Esophagus (tissue), 2 donors: ENCODE measurements around the gene AVPR1B. TPM values are rescaled to one million over a fixed set of nuclear protein-coding genes. Genes with fewer than 3 reads are reported as not detected.

Experiments used
- H3K27ac ChIP-seq, 2 donors: one replicate each; pipeline ENCODE4 v1.5.1; 2013; ENCODE audit warnings: low read depth in 2 of 2, mild to moderate bottlenecking in 2 of 2, inconsistent platforms in 1 of 2, low read length in 1 of 2, moderate library complexity in 1 of 2
- H3K27me3 ChIP-seq, 2 donors: one replicate each; pipeline ENCODE4 v1.6.1; 2013; ENCODE audit warnings: low read length in 2 of 2, control low read depth in 1 of 2, mild to moderate bottlenecking in 1 of 2; ENCODE audit not compliant: insufficient read depth in 2 of 2, control insufficient read depth in 1 of 2
- H3K36me3 ChIP-seq, 2 donors: one replicate each; pipeline ENCODE4 v1.6.1; 2013; ENCODE audit warnings: low read length in 1 of 2; ENCODE audit not compliant: control insufficient read depth in 2 of 2, insufficient read depth in 2 of 2
- H3K4me1 ChIP-seq, 2 donors: one replicate each; pipeline ENCODE4 v1.6.1; 2013; ENCODE audit warnings: low read length in 1 of 2; ENCODE audit not compliant: control insufficient read depth in 2 of 2, insufficient read depth in 2 of 2
- H3K4me3 ChIP-seq, 2 donors: one replicate each; pipeline ENCODE4 v1.5.1; 2013; ENCODE audit warnings: low read length in 2 of 2, mild to moderate bottlenecking in 2 of 2, low read depth in 1 of 2, moderate library complexity in 1 of 2
- H3K9me3 ChIP-seq, 2 donors: one replicate each; pipeline ENCODE4 v1.6.1; 2013; ENCODE audit warnings: mild to moderate bottlenecking in 2 of 2, low read depth in 1 of 2, low read length in 1 of 2, moderate library complexity in 1 of 2; ENCODE audit not compliant: control insufficient read depth in 2 of 2, insufficient read depth in 1 of 2
- WGBS, 2 donors: extraction: QIAGEN DNeasy Blood & Tissue Kit; methylation state at CpG; one replicate each; pipeline ENCODE4 v1.1.7; 2013; 5-methylcytosine and 5-hydroxymethylcytosine counted together
- polyA plus RNA-seq, 2 donors: library from polyadenylated mRNA; stranded (reverse); fragments of 200-250 nt; gene quantifications; one replicate each; pipeline ENCODE4 v1.2.3, GENCODE V29; 2013
- donor health status: healthy with polysubstance abuse.
- donor health status: Bipolar disorder and iron deficiency.

AVPR1B gene
- polyA plus RNA-seq, 2 donors = not detected

DNA sequence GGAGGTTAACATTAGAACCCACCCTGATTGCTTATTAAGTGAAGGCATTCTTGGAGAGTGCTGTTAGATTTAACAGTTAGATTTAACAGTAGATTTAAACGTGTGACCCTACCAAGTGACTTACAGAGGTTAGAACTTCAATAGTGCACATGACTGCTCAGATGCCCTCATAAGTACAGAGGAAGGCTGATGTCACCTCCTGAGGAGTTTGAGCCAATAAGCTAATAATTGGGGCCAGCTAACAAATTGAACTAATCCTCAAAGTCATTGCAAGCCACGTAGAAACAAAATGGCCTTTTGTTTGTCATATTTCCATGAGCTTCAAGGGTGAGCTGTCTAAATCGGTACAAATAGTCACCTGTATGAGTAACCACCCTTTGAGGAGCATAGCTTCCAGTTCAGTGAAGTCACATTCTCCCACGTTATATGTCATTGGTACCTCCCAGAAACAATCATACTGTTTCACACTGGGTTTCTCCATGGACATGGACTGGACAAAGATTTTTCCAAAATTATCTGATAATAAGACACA is 11.7 kb downstream of the AVPR1B start:
- no peaks in the 10 kb centered on the region for H3K36me3 ChIP-seq
- H3K4me1 ChIP-seq = peaks cover 0 to 3% of the 10 kb centered on the region in 2 donors
- H3K27me3 ChIP-seq = no peaks in the 10 kb centered on the region
- no peak overlapping the region for H3K27ac ChIP-seq
- WGBS, 2 donors = 57 to 64% methylated on average over 4 of the region's 4 CpGs
- H3K4me3 ChIP-seq = no peak overlapping the region
- H3K9me3 ChIP-seq = no peaks in the 10 kb centered on the region

DNA sequence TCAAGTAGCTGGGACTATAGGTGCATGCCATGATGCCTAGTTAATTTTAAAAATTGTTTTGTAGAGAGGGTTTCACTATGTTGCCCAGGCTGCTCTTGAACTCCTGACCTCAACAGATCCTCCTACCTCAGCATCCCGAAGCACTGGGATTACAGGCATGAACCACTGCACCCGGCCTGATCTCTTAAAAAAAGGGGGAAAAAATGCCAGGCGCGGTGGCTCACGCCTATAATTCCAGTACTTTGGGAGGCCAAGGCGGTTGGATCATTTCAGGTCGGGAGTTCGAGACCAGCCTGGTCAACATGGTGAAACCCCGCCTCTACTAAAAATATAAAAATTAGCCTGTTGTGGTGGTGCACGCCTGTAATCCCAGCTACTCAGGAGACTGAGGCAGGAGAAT is 13.2 kb downstream of the AVPR1B start:
- H3K36me3 ChIP-seq = no peaks in the 10 kb centered on the region
- H3K9me3 ChIP-seq = no peaks in the 10 kb centered on the region
- H3K27me3 ChIP-seq = no peaks in the 10 kb centered on the region
- 93% methylated on average over 10 of the region's 10 CpGs for WGBS, 2 donors
- peaks cover 0 to 3% of the 10 kb centered on the region in 2 donors for H3K4me1 ChIP-seq
- H3K4me3 ChIP-seq = no peak overlapping the region
- no peak overlapping the region for H3K27ac ChIP-seq

DNA sequence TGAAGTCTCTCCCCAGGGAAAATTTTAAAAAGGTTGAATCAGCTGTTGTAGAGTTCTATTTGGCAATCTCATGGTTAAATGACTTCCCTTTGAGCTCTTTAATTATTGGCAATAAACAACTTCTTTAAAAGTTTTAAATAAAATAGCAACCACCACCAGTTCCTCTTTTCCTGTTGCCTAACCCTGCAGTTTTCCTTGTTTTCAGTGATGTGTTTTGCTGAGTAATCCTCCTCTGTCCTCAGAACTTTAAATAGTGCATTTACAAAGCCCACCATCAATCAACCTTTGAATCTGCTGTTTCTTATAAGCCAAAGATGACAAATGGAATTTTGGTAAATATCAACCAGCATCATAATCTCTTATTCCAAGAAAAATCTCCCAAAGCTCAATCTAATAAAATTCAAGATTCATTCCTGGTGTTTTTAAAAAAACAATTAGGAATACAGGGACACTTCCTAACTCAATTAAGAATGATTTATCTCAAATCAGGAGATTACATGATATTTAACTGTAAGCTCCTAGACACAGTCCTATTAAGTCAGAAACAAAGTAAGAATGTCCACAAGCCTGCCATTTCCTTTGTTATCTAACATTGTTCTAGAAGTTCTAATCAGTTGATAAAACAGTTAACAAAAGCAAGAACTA is 14.8 kb downstream of the AVPR1B start:
- Histone ChIP-seq H3K27ac (no peak overlapping the region), H3K36me3 (no peaks in the 10 kb centered on the region), H3K9me3 (no peaks in the 10 kb centered on the region), H3K27me3 (no peaks in the 10 kb centered on the region), H3K4me3 (no peak overlapping the region), H3K4me1 (peaks cover 0 to 3% of the 10 kb centered on the region in 2 donors)

GRCh38 chr1:206101351-206102045 is 15.7 kb downstream of the AVPR1B start:
- Histone ChIP-seq H3K4me3 (no peak overlapping the region), H3K27me3 (no peaks in the 10 kb centered on the region), H3K27ac (no peak overlapping the region), H3K4me1 (peaks cover 0 to 3% of the 10 kb centered on the region in 2 donors), H3K36me3 (no peaks in the 10 kb centered on the region), H3K9me3 (no peaks in the 10 kb centered on the region)
- 76 to 84% methylated on average over 6 of the region's 6 CpGs for WGBS, 2 donors

DNA sequence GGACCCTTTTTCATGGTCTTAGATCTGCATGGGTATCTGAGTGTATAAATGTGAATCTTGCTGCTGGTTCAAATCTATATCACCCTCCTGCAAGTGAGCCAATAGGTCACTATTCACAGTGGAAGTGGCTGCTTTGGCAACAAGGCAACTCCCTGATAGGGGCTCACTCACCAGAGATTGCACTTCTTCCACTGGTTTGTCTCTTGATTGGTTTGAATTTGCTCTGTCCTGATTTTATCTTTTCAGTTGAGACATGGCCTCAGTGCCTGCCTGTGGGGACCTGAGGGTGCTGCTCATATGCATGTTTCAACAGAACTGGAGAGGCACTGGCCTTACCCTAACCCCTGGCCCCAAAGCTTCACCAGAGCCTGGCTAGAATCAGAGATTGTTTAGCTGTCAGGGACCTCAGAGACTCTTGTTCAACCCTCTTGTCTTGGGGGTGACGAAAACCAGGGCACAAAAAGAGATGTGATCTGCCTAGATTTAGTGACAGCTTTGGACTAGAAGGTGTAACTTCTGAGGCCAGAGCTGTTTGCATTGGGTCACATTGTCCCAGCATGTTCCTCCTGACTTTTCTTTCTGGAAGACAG is 16.9 kb downstream of the AVPR1B start:
- Histone ChIP-seq H3K27ac (no peak overlapping the region), H3K9me3 (no peaks in the 10 kb centered on the region), H3K4me1 (no peaks in the 10 kb centered on the region), H3K36me3 (no peaks in the 10 kb centered on the region), H3K4me3 (no peak overlapping the region), H3K27me3 (no peaks in the 10 kb centered on the region)
- WGBS, 2 donors = 76 to 86% methylated on average over 1 of the region's 1 CpG

- WGBS, 2 donors = 84 to 85% methylated on average over 9 of the region's 9 CpGs
- Histone ChIP-seq H3K4me3 (no peak overlapping the region), H3K4me1 (no peaks in the 10 kb centered on the region), H3K27ac (no peak overlapping the region), H3K9me3 (no peaks in the 10 kb centered on the region), H3K36me3 (no peaks in the 10 kb centered on the region), H3K27me3 (no peaks in the 10 kb centered on the region)
These were observed 18.8 kb downstream of the AVPR1B start for GRCh38 chr1:206098242-206098919.

DNA sequence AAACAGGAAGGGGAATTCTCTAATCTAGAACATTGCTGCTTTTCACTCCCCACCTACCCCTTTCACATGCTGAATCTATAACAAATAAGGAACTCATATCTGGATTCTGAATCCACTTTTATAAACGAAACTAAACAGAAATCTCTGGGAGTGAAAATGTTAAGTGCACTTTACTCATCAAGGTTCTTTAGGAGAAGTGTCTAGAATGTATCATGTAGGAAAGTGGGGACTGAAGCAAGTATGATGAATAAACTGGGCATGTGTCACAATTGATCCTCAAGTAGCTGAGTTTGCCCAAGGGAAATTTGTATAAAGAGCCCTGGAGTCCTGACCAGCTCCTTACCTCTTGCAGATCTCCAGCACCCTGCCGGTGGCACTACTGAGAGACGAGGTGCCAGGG is 19.8 kb downstream of the AVPR1B start:
- no peaks in the 10 kb centered on the region for H3K27me3 ChIP-seq
- no peak overlapping the region for H3K27ac ChIP-seq
- H3K36me3 ChIP-seq = no peaks in the 10 kb centered on the region
- H3K4me1 ChIP-seq = no peaks in the 10 kb centered on the region
- H3K4me3 ChIP-seq = no peak overlapping the region
- H3K9me3 ChIP-seq = no peaks in the 10 kb centered on the region
- WGBS, 2 donors = 66 to 75% methylated on average over 3 of the region's 3 CpGs

DNA sequence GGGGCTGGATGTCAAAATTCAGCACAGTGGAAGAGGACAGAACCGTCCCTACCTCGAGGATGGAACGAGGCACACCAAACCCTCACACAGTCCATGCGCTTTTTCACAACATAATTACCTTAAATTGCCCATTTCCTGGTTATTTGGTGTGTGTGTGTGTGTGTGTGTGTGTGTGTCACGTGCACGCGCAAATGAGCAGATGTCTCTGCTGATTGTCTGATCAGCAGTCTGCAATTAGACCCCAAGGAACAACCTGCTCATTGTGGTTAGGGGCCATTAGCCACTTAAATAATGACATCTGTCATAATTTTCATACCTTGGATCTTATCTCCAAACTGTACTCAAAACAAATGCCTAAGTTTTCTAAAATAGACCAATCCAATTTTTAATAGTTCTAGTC is 23.2 kb downstream of the AVPR1B start:
- Histone ChIP-seq H3K4me3 (no peak overlapping the region), H3K27ac (no peak overlapping the region), H3K27me3 (no peaks in the 10 kb centered on the region), H3K36me3 (no peaks in the 10 kb centered on the region), H3K9me3 (no peaks in the 10 kb centered on the region), H3K4me1 (no peaks in the 10 kb centered on the region)
- 66 to 77% methylated on average over 7 of the region's 7 CpGs for WGBS, 2 donors

DNA sequence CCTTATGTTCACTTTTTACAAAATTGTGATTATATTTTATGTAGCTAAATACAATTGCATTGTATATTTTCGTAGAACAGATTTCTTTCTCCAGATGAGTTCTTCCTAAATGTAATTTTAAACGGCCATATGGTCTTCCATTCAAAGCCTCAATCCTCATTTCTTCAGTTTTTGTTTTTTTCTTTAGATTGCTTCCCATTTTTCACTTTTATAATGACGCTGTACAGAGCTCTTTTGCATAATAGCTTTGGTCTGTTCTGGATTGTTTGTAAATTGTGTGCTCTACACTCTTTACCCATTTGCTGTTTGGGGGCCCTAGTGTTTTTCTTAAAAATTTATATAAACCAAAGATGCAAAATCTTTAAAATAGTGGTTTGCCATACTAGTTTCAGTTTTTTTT is 27.8 kb downstream of the AVPR1B start:
- Histone ChIP-seq H3K36me3 (no peaks in the 10 kb centered on the region), H3K9me3 (no peaks in the 10 kb centered on the region), H3K4me3 (no peak overlapping the region), H3K4me1 (no peaks in the 10 kb centered on the region), H3K27ac (no peak overlapping the region), H3K27me3 (no peaks in the 10 kb centered on the region)
- 73 to 84% methylated on average over 3 of the region's 3 CpGs for WGBS, 2 donors
